K562 (cell line): ENCODE results near the gene ZNF500.
"Not testable (repeated sequence)": the region's sequence is repeated elsewhere in the genome, so short reads cannot be mapped to it uniquely, and the experiment has no call there.

Experiments
- BCOR ChIP-seq: fragments of 450-650 bp; IDR thresholded peaks from 2 replicates; pipeline ENCODE4 v1.6.1; 2016
- PHF21A ChIP-seq: fragments of 450-650 bp; IDR thresholded peaks from 2 replicates; pipeline ENCODE4 v1.6.1; 2017; ENCODE audit warnings: low read depth, borderline replicate concordance
- SNIP1 ChIP-seq: fragments of 450-650 bp; IDR thresholded peaks from 2 replicates; pipeline ENCODE4 v1.7.1; 2017; ENCODE audit warnings: low read depth, mild to moderate bottlenecking
- SOX6 ChIP-seq: fragments of 450-650 bp; IDR thresholded peaks from 2 replicates; pipeline ENCODE4 v1.6.1; 2014; ENCODE audit warnings: mild to moderate bottlenecking
- TAF1 ChIP-seq: IDR thresholded peaks from 2 replicates; pipeline ENCODE4 v1.6.1; 2011; ENCODE audit warnings: mild to moderate bottlenecking, low read length, moderate library complexity; ENCODE audit not compliant: insufficient read depth, control insufficient read depth, severe bottlenecking; ENCODE audit errors: extremely low read depth
- ZFX ChIP-seq: sonication (generic); formaldehyde crosslinking; IDR thresholded peaks from 2 replicates; pipeline ENCODE4 v1.8.0; 2022; ENCODE audit warnings: mild to moderate bottlenecking, missing genetic modification reagents, moderate library complexity
- TF ChIP-seq, protein P1 (sequence below), 3 experiments: IDR thresholded peaks in 2 of 3; conservative IDR thresholded peaks in 1 of 3; 2 replicates each; pipeline ENCODE4 v1.5.1; 2011 to 2012; ENCODE audit warnings: low read length in 3 of 3, mild to moderate bottlenecking in 3 of 3, control low read depth in 2 of 3, improper control_type of control experiment in 1 of 3, inconsistent platforms in 1 of 3, low read depth in 1 of 3, mixed read lengths in 1 of 3, moderate library complexity in 1 of 3; ENCODE audit not compliant: insufficient read depth in 2 of 3

DNA sequence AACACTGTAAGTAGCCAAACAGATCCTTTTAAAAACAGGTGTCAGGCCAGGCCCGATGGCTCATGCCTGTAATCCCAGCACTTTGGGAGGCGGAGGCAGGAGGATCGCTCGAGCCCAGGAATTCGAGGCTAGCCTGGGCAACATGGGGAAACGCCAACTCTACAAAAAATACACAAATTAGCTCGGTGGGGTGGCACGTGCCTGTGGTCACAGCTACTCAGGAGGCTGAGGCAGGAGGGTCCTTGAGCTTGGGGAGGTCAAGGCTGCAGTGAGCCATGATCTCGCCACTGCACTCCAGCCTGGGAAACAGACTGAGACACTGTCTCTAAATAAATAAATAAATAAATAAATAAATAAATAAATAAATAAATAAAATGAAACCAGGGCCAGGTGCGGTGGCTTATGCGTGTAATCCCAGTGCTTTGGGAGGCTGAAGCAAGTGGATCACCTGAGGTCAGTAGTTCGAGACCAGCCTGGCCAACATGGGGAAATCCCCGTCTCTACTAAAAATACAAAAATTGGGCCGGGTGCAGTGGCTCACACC is 17.6 kb upstream of the ZNF500 start:
- TF ChIP-seq SNIP1, TAF1, ZFX, BCOR, PHF21A, SOX6: not testable (repeated sequence)
- TF ChIP-seq, protein P1, sequence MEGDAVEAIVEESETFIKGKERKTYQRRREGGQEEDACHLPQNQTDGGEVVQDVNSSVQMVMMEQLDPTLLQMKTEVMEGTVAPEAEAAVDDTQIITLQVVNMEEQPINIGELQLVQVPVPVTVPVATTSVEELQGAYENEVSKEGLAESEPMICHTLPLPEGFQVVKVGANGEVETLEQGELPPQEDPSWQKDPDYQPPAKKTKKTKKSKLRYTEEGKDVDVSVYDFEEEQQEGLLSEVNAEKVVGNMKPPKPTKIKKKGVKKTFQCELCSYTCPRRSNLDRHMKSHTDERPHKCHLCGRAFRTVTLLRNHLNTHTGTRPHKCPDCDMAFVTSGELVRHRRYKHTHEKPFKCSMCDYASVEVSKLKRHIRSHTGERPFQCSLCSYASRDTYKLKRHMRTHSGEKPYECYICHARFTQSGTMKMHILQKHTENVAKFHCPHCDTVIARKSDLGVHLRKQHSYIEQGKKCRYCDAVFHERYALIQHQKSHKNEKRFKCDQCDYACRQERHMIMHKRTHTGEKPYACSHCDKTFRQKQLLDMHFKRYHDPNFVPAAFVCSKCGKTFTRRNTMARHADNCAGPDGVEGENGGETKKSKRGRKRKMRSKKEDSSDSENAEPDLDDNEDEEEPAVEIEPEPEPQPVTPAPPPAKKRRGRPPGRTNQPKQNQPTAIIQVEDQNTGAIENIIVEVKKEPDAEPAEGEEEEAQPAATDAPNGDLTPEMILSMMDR (IDR thresholded peaks at IDR 0.05 in 2 of 3, conservative IDR thresholded peaks at IDR 0.05 in 1 of 3; ENCODE audit: insufficient read depth in 2 of 3, low read depth in 1 of 3, low read length in 3 of 3): not testable (repeated sequence)
